GM19463 (cell line): ENCODE data around the gene CACNA2D4.

Source experiments
- ATAC-seq: cut with Tn5 transposase; IDR thresholded peaks from one replicate; pipeline ENCODE4 v1.9.1; 2021; ENCODE audit warnings: mild to moderate bottlenecking, moderate library complexity; ENCODE audit not compliant: unreplicated experiment

The CACNA2D4 gene

DNA sequence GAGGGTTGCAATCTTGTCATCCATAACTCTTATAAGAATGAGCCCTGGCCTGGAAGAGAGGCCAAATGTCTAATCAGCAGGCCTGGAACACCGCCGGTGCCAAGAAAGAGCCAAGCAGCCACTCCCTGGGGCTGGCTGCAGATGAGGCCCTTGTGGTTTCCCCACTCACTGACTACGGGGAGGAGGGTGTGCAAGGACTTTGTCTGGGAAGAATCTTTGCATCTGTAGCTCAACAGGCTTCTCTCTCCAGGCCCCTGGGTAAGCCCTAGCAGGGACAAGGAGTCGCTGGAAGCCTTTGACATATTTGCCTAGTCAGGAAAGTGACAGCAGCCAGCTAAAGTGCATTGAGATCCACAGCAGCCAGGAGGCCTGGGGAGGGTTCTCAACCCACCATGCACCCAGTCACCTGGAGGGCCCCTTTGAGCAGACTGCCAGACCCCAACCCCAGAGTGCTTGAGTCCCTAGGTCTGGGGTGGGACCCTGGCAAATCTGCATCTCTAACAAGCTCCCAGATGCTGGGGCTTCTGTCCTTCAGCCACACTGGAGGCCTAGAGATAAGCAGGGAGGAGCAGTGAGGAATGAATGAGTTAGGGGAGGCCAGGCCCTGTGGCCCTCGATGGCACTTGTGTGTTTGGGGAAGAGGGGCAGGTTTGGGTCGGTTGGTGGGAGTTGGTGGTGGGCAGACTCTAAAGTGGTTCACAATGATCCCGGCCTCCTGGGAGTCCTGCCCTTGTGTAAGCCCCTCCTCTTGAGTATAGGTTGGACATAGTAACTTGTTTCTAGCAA is 112.0 kb downstream of the CACNA2D4 start:
- no peak for ATAC-seq

DNA sequence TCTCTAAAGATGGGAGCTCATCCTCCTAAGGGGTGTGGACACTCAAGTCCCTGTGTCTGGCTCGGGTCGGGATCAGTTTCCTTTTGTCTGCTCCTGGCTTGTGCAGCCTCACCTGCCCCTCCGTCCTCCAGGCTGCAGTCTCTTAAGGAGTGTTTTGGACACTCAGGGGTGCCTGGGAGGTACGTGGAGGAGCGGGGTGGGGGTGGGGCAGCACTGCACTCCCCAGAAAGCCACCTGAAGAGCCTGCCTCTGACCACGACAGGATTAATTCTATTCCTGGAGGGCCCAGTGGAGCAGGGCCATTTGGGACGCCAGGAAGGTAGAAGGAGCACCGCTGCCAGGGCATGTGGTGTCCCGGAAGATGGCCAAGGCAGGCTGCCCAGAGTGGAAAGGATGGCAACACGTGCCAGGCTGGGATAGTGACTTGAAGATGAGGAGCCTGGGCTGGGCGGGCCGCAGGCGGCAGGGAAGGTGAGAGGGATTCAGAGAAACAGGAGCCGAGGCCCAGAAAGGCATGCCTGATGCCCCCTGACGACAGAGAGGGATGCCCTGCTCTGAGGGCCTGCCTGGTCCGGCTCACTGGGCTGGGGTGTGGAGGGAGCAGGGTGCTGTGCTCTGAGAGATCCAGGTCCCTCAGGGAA is 112.9 kb downstream of the CACNA2D4 start:
- ATAC-seq: no peak

GRCh38 chr12:1804545-1805332 is 113.7 kb downstream of the CACNA2D4 start:
- peak; percentile 95 for ATAC-seq

GRCh38 chr12:1803736-1804135 is 114.7 kb downstream of the CACNA2D4 start:
- no peak for ATAC-seq

- no peak for ATAC-seq
Observed at GRCh38 chr12:1801303-1801975, 117.0 kb downstream of the CACNA2D4 start.

GRCh38 chr12:1800401-1801302 is 117.8 kb downstream of the CACNA2D4 start:
- ATAC-seq: no peak

GRCh38 chr12:1799882-1800400 is 118.5 kb downstream of the CACNA2D4 start:
- no peak for ATAC-seq

DNA sequence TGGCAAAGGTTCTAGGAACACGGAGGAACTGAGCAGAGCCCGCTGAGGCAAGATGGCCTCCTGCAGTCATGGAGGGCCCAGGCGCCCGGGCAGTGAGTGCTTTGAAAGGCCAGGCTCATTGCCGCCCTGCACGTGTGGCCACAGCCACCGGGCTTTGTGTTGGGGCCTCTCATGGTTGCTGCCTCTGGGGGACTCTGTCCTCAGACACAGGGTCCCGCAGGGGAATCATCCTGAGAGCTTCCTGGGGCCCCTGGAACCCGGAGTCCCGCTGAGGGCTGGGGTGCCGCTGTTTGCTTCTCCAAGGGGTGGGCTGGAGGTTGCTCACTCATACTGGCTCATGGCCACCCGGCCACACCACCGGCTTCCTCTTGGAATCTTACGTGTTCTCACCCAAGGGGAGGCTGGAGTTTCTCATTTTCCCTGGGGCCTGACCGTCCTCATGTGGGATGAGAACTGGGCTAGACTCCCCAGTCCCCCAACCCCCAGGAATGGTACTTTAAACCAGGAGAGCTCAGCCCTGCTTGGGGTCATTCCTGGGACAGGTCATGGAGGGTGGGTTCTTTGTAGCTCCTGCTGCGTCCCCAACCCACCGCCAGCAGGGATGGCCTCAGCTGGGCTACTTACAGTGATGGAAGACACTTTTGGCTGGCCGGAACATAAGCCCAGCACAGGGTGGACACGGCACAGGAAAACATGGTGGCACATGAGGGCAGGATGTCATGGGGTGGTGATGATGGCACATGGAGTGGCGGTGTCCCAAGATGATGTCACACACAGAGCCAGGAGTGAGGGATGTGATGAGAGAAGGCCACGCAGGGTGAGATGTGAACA is 119.2 kb downstream of the CACNA2D4 start:
- ATAC-seq: no peak

GRCh38 chr12:1798641-1799020 is 119.8 kb downstream of the CACNA2D4 start:
- no peak for ATAC-seq

DNA sequence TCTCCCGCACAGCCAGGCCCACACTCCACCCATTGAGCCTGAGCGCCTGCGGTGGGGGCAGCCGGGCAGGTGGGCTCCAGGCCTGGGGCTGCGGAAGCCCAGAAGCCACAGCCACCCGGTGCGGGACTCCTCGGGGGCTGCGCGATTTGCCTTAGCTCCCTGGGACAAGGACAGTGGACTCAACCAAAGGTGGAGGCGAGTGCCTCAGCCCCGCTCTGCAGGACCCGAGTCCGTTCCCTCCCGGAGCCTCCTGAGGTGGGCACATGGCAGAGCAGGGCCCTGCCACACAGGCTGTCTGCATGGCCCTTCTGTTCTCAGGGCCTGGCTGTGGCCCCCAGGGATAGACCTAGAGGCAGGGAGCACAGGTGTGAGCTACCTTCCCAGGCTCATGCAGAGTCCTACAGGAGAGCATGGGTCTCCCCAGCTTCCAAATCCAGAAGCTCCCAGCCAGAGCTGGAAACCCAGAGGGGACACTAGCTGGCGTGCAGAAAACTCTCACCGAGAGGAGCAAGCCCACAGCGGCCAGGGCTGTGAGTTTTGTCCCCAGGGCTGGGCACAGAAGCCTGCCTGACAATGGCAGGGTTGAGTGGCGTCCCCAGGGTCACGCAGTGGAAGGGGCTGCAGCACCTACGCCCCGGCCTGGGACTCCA is 120.3 kb downstream of the CACNA2D4 start:
- ATAC-seq: no peak

- no peak for ATAC-seq
Observed at GRCh38 chr12:1797011-1797901, 121.2 kb downstream of the CACNA2D4 start.

DNA sequence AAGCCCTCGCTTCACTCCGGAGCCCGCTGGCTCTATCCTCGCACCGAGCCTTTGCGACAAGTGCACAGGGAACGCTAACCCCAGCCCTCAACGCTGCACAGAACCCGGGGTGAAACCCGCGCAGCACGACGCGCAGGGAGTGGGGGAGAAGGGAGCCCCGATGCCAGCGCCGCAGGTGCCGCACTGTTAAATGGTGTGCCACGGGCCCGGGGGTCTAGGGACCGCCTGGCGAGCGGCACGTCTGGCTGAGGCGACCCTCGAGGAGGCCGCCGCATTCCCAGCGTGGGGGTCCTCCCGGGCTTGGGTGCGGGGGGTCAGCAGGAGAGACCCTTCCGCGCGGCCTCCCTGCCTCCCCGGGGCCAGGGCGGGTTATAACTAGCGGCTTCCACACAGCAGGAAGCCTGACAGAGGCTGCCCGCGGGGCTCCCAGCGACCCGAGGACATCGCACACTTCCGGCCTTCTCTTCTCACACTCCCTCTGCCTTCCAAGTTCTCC is 121.9 kb downstream of the CACNA2D4 start:
- ATAC-seq: peak; percentile 14

GRCh38 chr12:1795785-1796514 is 122.5 kb downstream of the CACNA2D4 start:
- ATAC-seq: peak; percentile 92

DNA sequence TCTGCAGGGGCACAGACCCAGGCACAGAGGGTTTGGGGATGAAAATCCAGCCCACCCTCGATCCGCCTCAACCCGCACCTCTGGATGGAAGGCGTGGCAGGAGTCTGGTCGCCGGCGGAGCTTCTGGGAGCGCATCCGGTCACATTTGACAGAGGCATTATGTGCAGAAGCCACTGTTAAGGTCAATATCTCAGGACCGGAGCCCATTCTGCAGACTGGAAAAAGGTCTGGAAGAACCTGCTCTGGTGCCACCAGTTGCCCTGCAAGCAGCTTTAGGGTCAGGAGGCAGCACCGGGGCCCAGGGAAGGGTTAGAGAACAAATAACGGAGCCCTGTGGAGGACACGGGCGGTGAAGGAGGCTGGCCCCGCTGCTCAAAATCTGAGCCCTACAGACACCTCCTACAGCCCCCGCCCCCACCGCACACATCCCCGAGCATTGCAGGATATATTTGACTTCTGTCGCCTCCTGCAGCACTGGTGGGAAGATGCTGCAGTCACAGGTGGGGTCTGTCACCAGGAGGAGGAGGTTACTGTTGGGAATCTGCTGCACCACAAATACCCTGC is 123.1 kb downstream of the CACNA2D4 start:
- no peak for ATAC-seq

GRCh38 chr12:1794440-1795090 is 123.9 kb downstream of the CACNA2D4 start:
- ATAC-seq: no peak
